H1 (cell line): ENCODE data around the gene SIGLEC11. TPM values are rescaled to one million over a fixed set of nuclear protein-coding genes. Genes with fewer than 3 reads are reported as not detected.

ENCODE experiments used
- CTCF ChIA-PET: fragments of 300-600 bp; sonication (Branson Sonifier 250); formaldehyde crosslinking; loops from one replicate; lab custom pipeline; 2021; ENCODE audit not compliant: partially characterized antibody; lab: Charles Lee
- POLR2A ChIA-PET: fragments of 300-600 bp; sonication (Branson Sonifier 250); formaldehyde crosslinking; loops from one replicate; lab custom pipeline; 2021; ENCODE audit warnings: inconsistent platforms; ENCODE audit not compliant: partially characterized antibody; lab: Charles Lee
- DNase-seq, 2 experiments: peaks; one replicate each; pipeline versions ENCODE4 v3.0.0 to v3.0.0-alpha.2; 2010 to 2022; ENCODE audit warnings: low spot score in 2 of 2, low read depth in 1 of 2, mixed read lengths in 1 of 2
- FAIRE-seq: peaks from 2 replicates; lab custom pipeline; 2011; peaks lifted over from hg19 to GRCh38; lab: Jason Lieb, UNC
- H2AFZ ChIP-seq: 2 replicates; pipeline ENCODE4 v1.8.1; 2012; ENCODE audit warnings: low read length, inconsistent platforms
- H2AK5ac ChIP-seq: 2 replicates; pipeline ENCODE4 v1.6.1; 2013; ENCODE audit warnings: low read depth, low read length
- H2BK120ac ChIP-seq: replicated peaks from 2 replicates; pipeline ENCODE3; 2013; ENCODE audit warnings: low read depth, low read length, inconsistent platforms
- H2BK12ac ChIP-seq: 2 replicates; pipeline ENCODE4 v1.6.1; 2013; ENCODE audit warnings: low read depth, low read length
- H2BK15ac ChIP-seq: 2 replicates; pipeline ENCODE4 v1.6.1; 2013; ENCODE audit warnings: low read length
- H2BK20ac ChIP-seq: 2 replicates; pipeline ENCODE4 v1.6.1; 2013; ENCODE audit warnings: low read length
- H2BK5ac ChIP-seq: 2 replicates; pipeline ENCODE4 v1.6.1; 2013; ENCODE audit warnings: low read depth, low read length
- H3K14ac ChIP-seq: 2 replicates; pipeline ENCODE4 v1.6.1; 2013; ENCODE audit warnings: inconsistent platforms; ENCODE audit not compliant: insufficient read length
- H3K18ac ChIP-seq: 2 replicates; pipeline ENCODE4 v1.6.1; 2013; ENCODE audit warnings: low read length; ENCODE audit errors: extremely low read depth
- H3K23ac ChIP-seq: 2 replicates; pipeline ENCODE4 v1.6.1; 2013; ENCODE audit warnings: inconsistent platforms; ENCODE audit not compliant: insufficient read length
- H3K23me2 ChIP-seq: 2 replicates; pipeline ENCODE4 v1.6.1; 2013; ENCODE audit warnings: low read depth, low read length
- H3K27ac ChIP-seq: 2 replicates; pipeline ENCODE4 v1.6.1; 2011; ENCODE audit warnings: low read depth, low read length, inconsistent platforms
- H3K27me3 ChIP-seq, 4 experiments: replicated peaks in 1 of 4; 1 replicate in 1 of 4; 2 replicates in 3 of 4; pipeline versions ENCODE4 v1.6.1 to v1.8.1; 2011 to 2013; ENCODE audit warnings: low read length in 3 of 4, mild to moderate bottlenecking in 3 of 4, inconsistent platforms in 2 of 4, mixed read lengths in 2 of 4, moderate library complexity in 1 of 4; ENCODE audit not compliant: control insufficient read depth in 3 of 4, insufficient read depth in 3 of 4; ENCODE audit errors: extremely low read depth in 1 of 4
- H3K36me3 ChIP-seq, 4 experiments: 2 replicates each; pipeline versions ENCODE4 v1.6.1 to v1.8.1; 2011 to 2013; ENCODE audit warnings: mild to moderate bottlenecking in 4 of 4, low read length in 3 of 4, moderate library complexity in 2 of 4, control low read depth in 1 of 4, inconsistent platforms in 1 of 4; ENCODE audit not compliant: insufficient read depth in 4 of 4, control insufficient read depth in 2 of 4
- H3K4ac ChIP-seq: replicated peaks from 2 replicates; pipeline ENCODE3; 2013; ENCODE audit warnings: low read length, low read depth, mixed read lengths, inconsistent platforms; ENCODE audit not compliant: insufficient read length
- H3K4me1 ChIP-seq, 4 experiments: replicated peaks in 1 of 4; 1 replicate in 1 of 4; 2 replicates in 3 of 4; pipeline versions ENCODE4 v1.6.1 to v1.8.1; 2011 to 2013; ENCODE audit warnings: low read length in 3 of 4, inconsistent platforms in 2 of 4, mixed read lengths in 1 of 4; ENCODE audit not compliant: insufficient read depth in 4 of 4, control insufficient read depth in 3 of 4
- H3K4me2 ChIP-seq, 2 experiments: 2 replicates each; pipeline versions ENCODE4 v1.6.1 to v1.8.1; 2011 to 2013; ENCODE audit warnings: low read depth in 2 of 2, low read length in 2 of 2, control low read depth in 1 of 2, inconsistent platforms in 1 of 2, mild to moderate bottlenecking in 1 of 2; ENCODE audit not compliant: insufficient read depth in 1 of 2
- H3K4me3 ChIP-seq, 4 experiments: fragments of 200-600, 300-600 bp in 1 of 4; sonication (generic), shearing (Covaris generic), sonication (Bioruptor Twin) in 1 of 4; 2 replicates each; pipeline versions ENCODE4 v1.5.1 to v1.8.1; 2011 to 2016; ENCODE audit warnings: low read length in 4 of 4, low read depth in 3 of 4, control low read depth in 2 of 4, inconsistent platforms in 2 of 4, mild to moderate bottlenecking in 2 of 4, mixed read lengths in 1 of 4, moderate library complexity in 1 of 4; ENCODE audit not compliant: insufficient read depth in 2 of 4; ENCODE audit errors: extremely low read depth in 1 of 4
- H3K56ac ChIP-seq: replicated peaks from 2 replicates; pipeline ENCODE3; 2013; ENCODE audit warnings: low read depth, mild to moderate bottlenecking, mixed read lengths, low read length, inconsistent platforms; ENCODE audit not compliant: insufficient read length
- H3K79me1 ChIP-seq: 2 replicates; pipeline ENCODE4 v1.6.1; 2013; ENCODE audit warnings: low read depth, low read length, control low read depth
- H3K79me2 ChIP-seq, 2 experiments: 2 replicates each; pipeline versions ENCODE4 v1.6.1 to v1.8.1; 2012 to 2013; ENCODE audit warnings: low read length in 2 of 2, mild to moderate bottlenecking in 2 of 2, inconsistent platforms in 1 of 2; ENCODE audit not compliant: insufficient read depth in 2 of 2, control insufficient read depth in 1 of 2
- H3K9ac ChIP-seq, 4 experiments: replicated peaks in 1 of 4; 1 replicate in 1 of 4; 2 replicates in 3 of 4; pipeline versions ENCODE4 v1.6.1 to v1.8.1; 2011 to 2013; ENCODE audit warnings: low read depth in 3 of 4, low read length in 3 of 4, control low read depth in 2 of 4, mild to moderate bottlenecking in 2 of 4, moderate library complexity in 2 of 4, inconsistent platforms in 1 of 4; ENCODE audit errors: extremely low read depth in 1 of 4
- H3K9me3 ChIP-seq, 2 experiments: 2 replicates each; pipeline versions ENCODE4 v1.6.1 to v1.8.1; 2012 to 2013; ENCODE audit warnings: mild to moderate bottlenecking in 2 of 2, moderate library complexity in 2 of 2, control low read depth in 1 of 2, inconsistent platforms in 1 of 2, low read depth in 1 of 2, low read length in 1 of 2, mixed read lengths in 1 of 2; ENCODE audit not compliant: insufficient read depth in 2 of 2
- H4K20me1 ChIP-seq, 2 experiments: replicated peaks in 1 of 2; 2 replicates each; pipeline versions ENCODE3 to v1.8.1; 2011 to 2013; ENCODE audit warnings: inconsistent platforms in 2 of 2, low read length in 2 of 2, mild to moderate bottlenecking in 1 of 2; ENCODE audit not compliant: insufficient read depth in 2 of 2, control insufficient read depth in 1 of 2
- H4K5ac ChIP-seq: 2 replicates; pipeline ENCODE4 v1.6.1; 2013; ENCODE audit warnings: low read length, low read depth, mixed read lengths, inconsistent platforms; ENCODE audit not compliant: insufficient read length
- H4K8ac ChIP-seq: 2 replicates; pipeline ENCODE4 v1.8.0; 2013; ENCODE audit warnings: mild to moderate bottlenecking, moderate library complexity, low read length, inconsistent platforms; ENCODE audit not compliant: insufficient read depth; ENCODE audit errors: extremely low read depth
- H4K91ac ChIP-seq: replicated peaks from 2 replicates; pipeline ENCODE3; 2013; ENCODE audit warnings: low read length, mixed read lengths, inconsistent platforms; ENCODE audit not compliant: insufficient read length
- JUN ChIP-seq: IDR thresholded peaks from 2 replicates; pipeline ENCODE4 v1.6.1; 2011; ENCODE audit warnings: low read depth, mild to moderate bottlenecking, improper control_type of control experiment, low read length
- KDM4A ChIP-seq: IDR thresholded peaks from one replicate; pipeline ENCODE4 v1.7.1; 2012; ENCODE audit warnings: low read depth, mild to moderate bottlenecking, moderate library complexity, low read length, inconsistent platforms; ENCODE audit not compliant: severe bottlenecking
- NRF1 ChIP-seq: IDR thresholded peaks from 2 replicates; pipeline ENCODE4 v1.6.1; 2011; ENCODE audit warnings: mild to moderate bottlenecking, low read depth, low read length, improper control_type of control experiment
- PHF8 ChIP-seq: fragments of 200-600 bp; sonication (generic); conservative IDR thresholded peaks from 2 replicates; pipeline ENCODE4 v1.7.1; 2012; ENCODE audit warnings: low read depth, mild to moderate bottlenecking, inconsistent platforms, low read length, moderate library complexity
- POU5F1 ChIP-seq: IDR thresholded peaks from 2 replicates; pipeline ENCODE4 v1.6.1; 2011; ENCODE audit warnings: low read depth, mild to moderate bottlenecking, low read length, moderate library complexity
- RAD21 ChIP-seq, 2 experiments: IDR thresholded peaks in 1 of 2; conservative IDR thresholded peaks in 1 of 2; 2 replicates each; pipeline ENCODE4 v1.6.1; 2011; ENCODE audit warnings: low read depth in 2 of 2, low read length in 2 of 2, improper control_type of control experiment in 1 of 2, inconsistent platforms in 1 of 2, mild to moderate bottlenecking in 1 of 2, moderate library complexity in 1 of 2
- RBBP5 ChIP-seq: IDR thresholded peaks from 2 replicates; pipeline ENCODE4 v1.7.1; 2012; ENCODE audit warnings: low read depth, mild to moderate bottlenecking, inconsistent platforms, low read length, moderate library complexity, borderline replicate concordance
- SIRT6 ChIP-seq: IDR thresholded peaks from one replicate; pipeline ENCODE4 v1.7.1; 2012; ENCODE audit warnings: low read length, inconsistent platforms
- SP2 ChIP-seq: IDR thresholded peaks from 2 replicates; pipeline ENCODE4 v1.6.1; 2012; ENCODE audit warnings: mild to moderate bottlenecking, low read length, inconsistent platforms
- TEAD4 ChIP-seq: IDR thresholded peaks from 2 replicates; pipeline ENCODE4 v1.6.1; 2012; ENCODE audit warnings: low read depth, low read length, inconsistent platforms, mixed read lengths
- YY1 ChIP-seq: IDR thresholded peaks from 2 replicates; pipeline ENCODE4 v1.6.1; 2011; ENCODE audit warnings: low read depth, mild to moderate bottlenecking, low read length
- ZNF274 ChIP-seq: IDR thresholded peaks from 2 replicates; pipeline ENCODE4 v1.7.0; 2012; ENCODE audit warnings: low read length, borderline replicate concordance; ENCODE audit errors: extremely low read depth
- WGBS, 2 experiments: shearing (Covaris generic) in 1 of 2; methylation state at CpG; one replicate each; pipeline versions ENCODE4 v1.1.6 to v1.1.7; 2013 to 2015; ENCODE audit warnings: low lambda C conversion rate in 2 of 2, mixed read lengths in 2 of 2, inconsistent platforms in 1 of 2, low coverage in 1 of 2, missing lambda C conversion rate in 1 of 2; ENCODE audit not compliant: insufficient replicate concordance in 2 of 2, insufficient coverage in 1 of 2, insufficient read length in 1 of 2; ENCODE audit errors: extremely low coverage in 1 of 2, missing lambda C conversion rate in 1 of 2; 5-methylcytosine and 5-hydroxymethylcytosine counted together
- polyA plus RNA-seq, 7 experiments: library from polyadenylated mRNA; depleted of rRNA in 3 of 7; stranded (reverse) in 5 of 7; unstranded in 2 of 7; fragments of >200 nt in 5 of 7; fragments of 200-250 nt in 2 of 7; gene quantifications; 1 replicate in 5 of 7; 2 replicates in 1 of 7; 4 replicates in 1 of 7; pipeline versions ENCODE4 v1.2.1 to v1.2.3, GENCODE V29; 2011 to 2013; ENCODE audit warnings: missing spikeins in 2 of 7, mixed read lengths in 2 of 7
- total RNA-seq: library from RNA; stranded (reverse); fragmentation: NEBNext Ultra II Directional; extraction: Animal tissue kit (Norgen Biotek cat#: 25700); gene quantifications from 2 replicates; pipeline ENCODE4 v1.2.1, GENCODE V29; 2021
- TF ChIP-seq, protein P1 (sequence below): IDR thresholded peaks from 2 replicates; pipeline ENCODE4 v1.6.1; 2012; ENCODE audit warnings: inconsistent platforms

The SIGLEC11 gene
- total and polyA plus RNA-seq, 2 of the 8 experiments (the other 6 are each of a cell fraction or from before 2014, with no cell fraction given), result 0.18 TPM; not detected in 1

DNA sequence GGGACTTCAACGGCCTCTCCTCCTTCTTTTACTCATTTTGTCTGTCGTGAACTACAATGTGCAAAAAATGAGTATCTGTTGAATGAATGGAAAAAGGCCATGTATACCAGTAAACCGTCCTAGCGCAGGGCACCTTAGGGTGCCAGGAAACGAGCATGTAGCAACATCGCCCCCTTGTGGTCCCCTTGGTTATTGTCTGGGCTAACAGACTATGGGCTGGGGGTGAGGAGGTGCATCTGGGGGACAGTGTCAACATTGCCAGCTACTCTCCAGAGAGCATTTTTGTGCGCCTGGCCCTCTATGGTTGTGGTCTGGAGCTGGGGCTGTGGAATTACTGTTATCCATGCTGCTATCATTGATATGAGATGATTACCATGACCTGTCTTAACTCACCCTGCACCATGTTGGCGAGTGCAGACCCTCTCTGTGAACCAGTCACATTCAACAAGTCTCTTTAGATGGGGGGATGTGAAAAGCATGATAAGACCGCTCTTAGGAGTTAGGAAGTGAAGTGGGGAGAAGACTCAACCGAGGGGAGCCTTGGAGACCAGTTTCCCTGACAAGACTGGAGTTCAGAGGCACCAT, 22.8 kb upstream of the SIGLEC11 start:
- Histone ChIP-seq H3K36me3 (no peaks in the 10 kb centered on the region), H3K4me1 (no peaks in the 10 kb centered on the region), H4K20me1 (peaks cover 0 to 27% of the 10 kb centered on the region in 2 experiments), H3K27me3 (no peaks in the 10 kb centered on the region), H3K79me1 (no peaks in the 10 kb centered on the region), H4K91ac (no peak overlapping the region), H4K8ac (no peak overlapping the region), H3K79me2 (no peaks in the 10 kb centered on the region), H3K9ac (no peak overlapping the region), H3K4ac (no peak overlapping the region), H2BK12ac (no peak overlapping the region), H2BK15ac (no peak overlapping the region), H2AK5ac (no peak overlapping the region), H3K23me2 (no peaks in the 10 kb centered on the region), H4K5ac (no peak overlapping the region), H3K18ac (no peak overlapping the region), H2BK5ac (no peak overlapping the region), H3K27ac (no peak overlapping the region), H3K56ac (no peak overlapping the region), H2BK120ac (no peak overlapping the region), H3K23ac (no peak overlapping the region), H3K4me2 (no peak overlapping the region), H3K14ac (no peak overlapping the region), H2BK20ac (no peak overlapping the region), H2AFZ (no peak overlapping the region), H3K9me3 (no peaks in the 10 kb centered on the region), H3K4me3 (no peak overlapping the region)
- ChIA-PET POLR2A (interaction anchor here (1.0 to 6.1 kb wide), 3 partner anchors 12 to 54 kb away, joined by 3 to 36 read pairs (median 15); partner anchors contain the start of gene NUP62), CTCF (interaction anchor here (0.7 to 16.2 kb wide), 26 partner anchors 11 to 152 kb away, joined by 3 to 231 read pairs (median 6); partner anchors contain the start of gene NUP62)
- DNase-seq (peak in 1 of 2 experiments; percentile 88), FAIRE-seq (peak; percentile 78)
- WGBS, 2 experiments, result 43% methylated on average over 10 of the region's 10 CpGs; no CpG with 5 or more reads in 1 of the 2 experiments
- TF ChIP-seq ZNF274 (no peak), TEAD4 (no peak), JUN (no peak), SIRT6 (no peak), RAD21 (IDR thresholded peaks at IDR 0.05 in 1 of 2, conservative IDR thresholded peaks at IDR 0.05 in 1 of 2; ENCODE audit: low read depth in 2 of 2, low read length in 2 of 2) (peak; percentile 93 to 98), SP2 (no peak), PHF8 (no peak), KDM4A (no peak), YY1 (0 out of 2 replicates have a peak, but pooled peaks have one; percentile 20), RBBP5 (no peak), POU5F1 (no peak), NRF1 (no peak)
- TF ChIP-seq, protein P1, sequence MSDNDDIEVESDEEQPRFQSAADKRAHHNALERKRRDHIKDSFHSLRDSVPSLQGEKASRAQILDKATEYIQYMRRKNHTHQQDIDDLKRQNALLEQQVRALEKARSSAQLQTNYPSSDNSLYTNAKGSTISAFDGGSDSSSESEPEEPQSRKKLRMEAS, result 0 out of 2 replicates have a peak, but pooled peaks have one; percentile 15
